IMR-90 (cell line): ENCODE results near the gene DDI2. TPM values are rescaled to one million over a fixed set of nuclear protein-coding genes. Genes with fewer than 3 reads are reported as not detected.

ENCODE experiments used
- ATAC-seq: fragments of 200-7000 bp; cut with Tn5 transposase; 2 replicates; pipeline ENCODE4 v1.9.1; 2020; ENCODE audit warnings: low read depth, mild to moderate bottlenecking, moderate library complexity
- BruUV-seq: library from RNA; stranded (reverse); fragments of 400-500 nt; replicated peaks from 2 replicates; lab custom pipeline; 2021; lab: Mats Ljungman, UMichigan
- CTCF ChIA-PET: fragments of 300-600 bp; formaldehyde crosslinking; extraction: SDS; loops from one replicate; lab custom pipeline; 2021; ENCODE audit warnings: antibody characterized with exemption; lab: Yijun Ruan, JAX
- POLR2A ChIA-PET: fragments of 300-600 bp; sonication (Branson Sonifier 250); formaldehyde crosslinking; loops from one replicate; lab custom pipeline; 2022; ENCODE audit warnings: antibody characterized with exemption; ENCODE audit not compliant: unreplicated experiment; lab: Charles Lee
- DNase-seq: peaks from one replicate; pipeline ENCODE4 v3.0.0; 2013
- H2AFZ ChIP-seq: replicated peaks from 2 replicates; pipeline ENCODE3; 2013; ENCODE audit warnings: low read length, mild to moderate bottlenecking; ENCODE audit not compliant: poor library complexity
- H2AK5ac ChIP-seq: 2 replicates; pipeline ENCODE4 v1.6.1; 2013; ENCODE audit warnings: low read depth, low read length, inconsistent platforms
- H2AK9ac ChIP-seq: replicated peaks from 2 replicates; pipeline ENCODE3; 2013; ENCODE audit warnings: mild to moderate bottlenecking, low read depth, low read length, moderate library complexity; ENCODE audit not compliant: poor library complexity
- H2BK120ac ChIP-seq: 2 replicates; pipeline ENCODE4 v1.6.1; 2013; ENCODE audit warnings: low read depth, low read length, inconsistent platforms
- H2BK15ac ChIP-seq: 3 replicates; pipeline ENCODE4 v1.6.1; 2013; ENCODE audit warnings: low read depth, low read length, inconsistent platforms
- H2BK20ac ChIP-seq: 2 replicates; pipeline ENCODE4 v1.6.1; 2013; ENCODE audit warnings: low read depth, mild to moderate bottlenecking, inconsistent platforms, low read length, moderate library complexity
- H2BK5ac ChIP-seq: 2 replicates; pipeline ENCODE4 v1.6.1; 2013; ENCODE audit warnings: mild to moderate bottlenecking, low read depth, low read length, inconsistent platforms; ENCODE audit not compliant: poor library complexity, severe bottlenecking
- H3K14ac ChIP-seq: replicated peaks from 2 replicates; pipeline ENCODE4 v1.6.1; 2013; ENCODE audit warnings: low read depth, low read length, inconsistent platforms
- H3K18ac ChIP-seq: 2 replicates; pipeline ENCODE4 v1.6.1; 2013; ENCODE audit warnings: low read depth, low read length, control low read depth
- H3K23ac ChIP-seq: 2 replicates; pipeline ENCODE4 v1.6.1; 2013; ENCODE audit warnings: low read depth, low read length, inconsistent platforms
- H3K27ac ChIP-seq: 2 replicates; pipeline ENCODE4 v1.5.1; 2013; ENCODE audit warnings: mild to moderate bottlenecking, control low read depth, low read length; ENCODE audit not compliant: insufficient read depth
- H3K27me3 ChIP-seq: 2 replicates; pipeline ENCODE4 v1.6.1; 2013; ENCODE audit warnings: low read length; ENCODE audit not compliant: control insufficient read depth, insufficient read depth
- H3K36me3 ChIP-seq: 2 replicates; pipeline ENCODE4 v1.6.1; 2013; ENCODE audit warnings: low read length, mixed read lengths; ENCODE audit not compliant: control insufficient read depth, insufficient read depth
- H3K4ac ChIP-seq: 2 replicates; pipeline ENCODE4 v1.6.1; 2013; ENCODE audit warnings: low read depth, low read length, inconsistent platforms
- H3K4me1 ChIP-seq: 2 replicates; pipeline ENCODE4 v1.6.1; 2013; ENCODE audit warnings: low read length, mixed read lengths; ENCODE audit not compliant: control insufficient read depth, insufficient read depth
- H3K4me2 ChIP-seq: 2 replicates; pipeline ENCODE4 v1.6.1; 2013; ENCODE audit warnings: low read depth, mild to moderate bottlenecking, control low read depth, low read length, moderate library complexity
- H3K4me3 ChIP-seq: 2 replicates; pipeline ENCODE4 v1.5.1; 2013; ENCODE audit warnings: low read depth, mild to moderate bottlenecking, control low read depth, low read length, moderate library complexity; ENCODE audit not compliant: insufficient read depth
- H3K56ac ChIP-seq: 2 replicates; pipeline ENCODE4 v1.6.1; 2013; ENCODE audit warnings: low read length, inconsistent platforms; ENCODE audit not compliant: insufficient read depth; ENCODE audit errors: extremely low read depth
- H3K79me1 ChIP-seq, 2 experiments: 2 replicates each; pipeline ENCODE4 v1.6.1; 2013; ENCODE audit warnings: low read length in 2 of 2, inconsistent platforms in 1 of 2, low read depth in 1 of 2
- H3K9ac ChIP-seq: 2 replicates; pipeline ENCODE4 v1.6.1; 2013; ENCODE audit warnings: low read depth, low read length, control low read depth
- H3K9me1 ChIP-seq: 2 replicates; pipeline ENCODE4 v1.6.1; 2013; ENCODE audit warnings: low read length, inconsistent platforms; ENCODE audit not compliant: insufficient read depth
- H3K9me3 ChIP-seq: 2 replicates; pipeline ENCODE4 v1.6.1; 2013; ENCODE audit warnings: low read length; ENCODE audit not compliant: control insufficient read depth, insufficient read depth
- H4K20me1 ChIP-seq: 2 replicates; pipeline ENCODE4 v1.6.1; 2013; ENCODE audit warnings: low read length, inconsistent platforms; ENCODE audit not compliant: insufficient read depth
- H4K5ac ChIP-seq: 2 replicates; pipeline ENCODE4 v1.6.1; 2013; ENCODE audit warnings: mild to moderate bottlenecking, low read depth, low read length, control low read depth
- H4K8ac ChIP-seq, 2 experiments: 2 replicates each; pipeline ENCODE4 v1.6.1; 2013; ENCODE audit warnings: low read depth in 2 of 2, low read length in 2 of 2, control low read depth in 1 of 2, inconsistent platforms in 1 of 2
- H4K91ac ChIP-seq: 2 replicates; pipeline ENCODE4 v1.6.1; 2013; ENCODE audit warnings: low read depth, low read length, inconsistent platforms; ENCODE audit not compliant: insufficient read depth
- CHD1 ChIP-seq: IDR thresholded peaks from 2 replicates; pipeline ENCODE4 v1.6.1; 2012; ENCODE audit warnings: low read depth, low read length, improper control_type of control experiment
- FOS ChIP-seq: fragments of 150-350 bp; IDR thresholded peaks from 2 replicates; pipeline ENCODE4 v1.6.1; 2016; ENCODE audit warnings: low read depth, low read length
- WGBS, 2 experiments: methylation state at CpG; one replicate each; pipeline versions ENCODE4 v1.1.5 to v1.1.7; 2013; ENCODE audit warnings: missing lambda C conversion rate in 2 of 2; ENCODE audit not compliant: insufficient read length in 1 of 2; ENCODE audit errors: extremely low coverage in 2 of 2; 5-methylcytosine and 5-hydroxymethylcytosine counted together
- dilution Hi-C: fragments of 300-500 bp; cut with HindIII; formaldehyde crosslinking; loops from one replicate; pipeline ENCODE4 v1.14.3; 2018; ENCODE audit warnings: low sequenced_read_pairs; ENCODE audit not compliant: unreplicated experiment
- in situ Hi-C: fragments of 300-500 bp; cut with MboI; formaldehyde crosslinking; loops from 3 replicates; pipeline ENCODE4 v1.14.3; 2019; ENCODE audit warnings: low sequenced_read_pairs, inconsistent platforms, mixed read lengths
- intact Hi-C: fragments of 100-400 bp; cut with micrococcal nuclease; formaldehyde crosslinking; loops from 2 replicates; pipeline ENCODE4 v1.10.0; 2022
- polyA plus RNA-seq, 3 experiments: library from polyadenylated mRNA; depleted of rRNA; stranded (reverse); fragments of >200 nt; gene quantifications; 2 replicates each; pipeline ENCODE4 v1.2.3, GENCODE V29; 2012; ENCODE audit warnings: low replicate concordance in 1 of 3
- total RNA-seq: library from RNA; depleted of rRNA; stranded (reverse); fragments of >200 nt; gene quantifications from 2 replicates; pipeline ENCODE4 v1.2.3, GENCODE V29; 2012

The DDI2 gene
- total and polyA plus RNA-seq, 2 of the 4 experiments (the other 2 are of a cell fraction): 6.0 to 13.4 TPM

GRCh38 chr1:15574741-15575140 is 42.5 kb upstream of the DDI2 start:
- Histone ChIP-seq H4K8ac (no peak overlapping the region), H2BK5ac (no peak overlapping the region), H2AK9ac (no peak overlapping the region), H3K4me2 (no peak overlapping the region), H2BK20ac (no peak overlapping the region), H3K9me3 (no peaks in the 10 kb centered on the region), H3K79me1 (no peaks in the 10 kb centered on the region), H3K9ac (no peak overlapping the region), H3K36me3 (peaks cover 5% of the 10 kb centered on the region), H3K27ac (no peak overlapping the region), H4K20me1 (no peaks in the 10 kb centered on the region), H3K23ac (no peak overlapping the region), H2AFZ (no peak overlapping the region), H3K18ac (no peak overlapping the region), H4K5ac (no peak overlapping the region), H3K4ac (no peak overlapping the region), H3K4me3 (no peak overlapping the region), H2BK15ac (no peak overlapping the region), H4K91ac (no peak overlapping the region), H2BK120ac (no peak overlapping the region), H3K4me1 (no peaks in the 10 kb centered on the region), H3K9me1 (no peaks in the 10 kb centered on the region; the same call in 1 of the 2 replicates), H2AK5ac (no peak overlapping the region), H3K27me3 (no peaks in the 10 kb centered on the region), H3K56ac (no peak overlapping the region), H3K14ac (no peak overlapping the region)
- in situ Hi-C loops (no loop called here), dilution Hi-C loops (no loop called here), intact Hi-C loops (no loop called here)
- 60% methylated on average over 5 of the region's 6 CpGs; no CpG with 5 or more reads in 1 of the 2 experiments for WGBS, 2 experiments
- ATAC-seq (no peak), DNase-seq (no peak)
- CTCF ChIA-PET: no interaction called here
- no peak for TF ChIP-seq FOS
- TF ChIP-seq CHD1: no peak
- BruUV-seq: no TSS peak
- POLR2A ChIA-PET: no interaction called here
